Psoas muscle (tissue), 8 donors: ENCODE results near the gene TYR. TPM values are rescaled to one million over a fixed set of nuclear protein-coding genes. Genes with fewer than 3 reads are reported as not detected.
"Not testable (repeated sequence)": the region's sequence is repeated elsewhere in the genome, so short reads cannot be mapped to it uniquely, and the experiment has no call there.

ENCODE experiments used
- ATAC-seq, 4 donors: fragments of 200-7000 bp; cut with Tn5 transposase; one replicate each; pipeline ENCODE4 v1.9.1; 2020; ENCODE audit warnings: moderate library complexity in 3 of 4, mild to moderate bottlenecking in 2 of 4
- DNase-seq, 2 donors: peaks; one replicate each; pipeline ENCODE4 v3.0.0-alpha.2; 2020
- H3K27ac ChIP-seq: fragments of 200-600 bp; one replicate; pipeline ENCODE4 v1.8.0; 2022
- H3K27me3 ChIP-seq, 3 donors: fragments of 200-600 bp in 1 of 3; one replicate each; pipeline versions ENCODE4 v1.6.1 to v1.8.0; 2013 to 2022; ENCODE audit warnings: low read length in 2 of 3, mild to moderate bottlenecking in 2 of 3, moderate library complexity in 1 of 3; ENCODE audit not compliant: insufficient read depth in 3 of 3
- H3K36me3 ChIP-seq, 2 donors: fragments of 200-600 bp in 1 of 2; one replicate each; pipeline versions ENCODE4 v1.6.1 to v1.8.0; 2013 to 2022; ENCODE audit warnings: low read depth in 1 of 2, mild to moderate bottlenecking in 1 of 2, moderate library complexity in 1 of 2; ENCODE audit not compliant: insufficient read depth in 1 of 2
- H3K4me1 ChIP-seq: fragments of 200-600 bp; one replicate; pipeline ENCODE4 v1.8.0; 2022
- H3K4me3 ChIP-seq: fragments of 200-600 bp; one replicate; pipeline ENCODE4 v1.8.0; 2022; ENCODE audit warnings: mild to moderate bottlenecking
- H3K9me3 ChIP-seq: fragments of 200-600 bp; one replicate; pipeline ENCODE4 v1.8.0; 2022
- CTCF ChIP-seq: fragments of 200-600 bp; IDR thresholded peaks from one replicate; pipeline ENCODE4 v1.8.0; 2022; ENCODE audit warnings: antibody characterized with exemption
- WGBS, 3 donors: extraction: QIAGEN DNeasy Blood & Tissue Kit; methylation state at CpG; one replicate each; pipeline versions ENCODE4 v1.1.6 to v1.1.7; 2013; 5-methylcytosine and 5-hydroxymethylcytosine counted together
- intact Hi-C, 2 donors: fragments of 100-400 bp; cut with DNase I; formaldehyde crosslinking; loops; one replicate each; pipeline versions ENCODE4 v1.11.0 to v1.14.2; 2022
- polyA plus RNA-seq, 3 donors: library from polyadenylated mRNA; stranded (reverse); fragments of 200-250 nt; gene quantifications; one replicate each; pipeline ENCODE4 v1.2.3, GENCODE V29; 2013
- total RNA-seq, 4 donors: library from RNA; stranded (reverse); fragmentation: NEBNext Ultra II Directional in 2 of 4; extraction: Animal tissue kit (Norgen Biotek cat#: 25700) in 2 of 4; gene quantifications; one replicate each; pipeline versions ENCODE4 v1.2.1 to v1.2.4, GENCODE V29; 2021 to 2023
- donor health status: healthy with polysubstance abuse.
- donor health status: DM: no; HTN: no; CAD: no; lungs with moderate emphysema.
- donor health status: Bipolar disorder and iron deficiency.
- donor health status: healthy.
- donor health status: DM: yes; HTN: yes; CAD: no.
- donor health status: DM: no; HTN: no; CAD: no.
- donor health status: DM: no; HTN: no; CAD: no.
- donor health status: DM: yes; HTN: yes; CAD: no.

TYR gene
- total and polyA plus RNA-seq, 7 donors = not detected

GRCh38 chr11:89310607-89311006, 132.9 kb downstream of the TYR start:
- H3K27me3 ChIP-seq, H3K36me3 ChIP-seq, H3K27ac ChIP-seq, H3K9me3 ChIP-seq, H3K4me3 ChIP-seq, H3K4me1 ChIP-seq, intact Hi-C loops, ATAC-seq, DNase-seq: not testable (repeated sequence)
- 59 to 73% (median 73%) methylated on average over 3 of the region's 3 CpGs for WGBS, 3 donors

GRCh38 chr11:89321401-89321800, 143.7 kb downstream of the TYR start:
- H3K4me3 ChIP-seq = no peak overlapping the region
- DNase-seq (no peak), ATAC-seq (no peak)
- intact Hi-C loops = no loop called here
- H3K27ac ChIP-seq = no peak overlapping the region
- TF ChIP-seq CTCF = no peak
- WGBS, 3 donors = 83 to 95% (median 92%) methylated on average over 2 of the region's 2 CpGs
- H3K36me3 ChIP-seq = no peaks in the 10 kb centered on the region
- no peaks in the 10 kb centered on the region for H3K4me1 ChIP-seq
- H3K27me3 ChIP-seq = no peaks in the 10 kb centered on the region
- H3K9me3 ChIP-seq = no peaks in the 10 kb centered on the region

GRCh38 chr11:89327885-89328284, 150.2 kb downstream of the TYR start:
- H3K27me3 ChIP-seq = no peaks in the 10 kb centered on the region
- no peak overlapping the region for H3K4me3 ChIP-seq
- WGBS, 3 donors = 84 to 87% (median 85%) methylated on average over 5 of the region's 5 CpGs
- intact Hi-C loops = no loop called here
- no peak overlapping the region for H3K27ac ChIP-seq
- ATAC-seq = no peak
- DNase-seq = no peak
- TF ChIP-seq CTCF = no peak
- no peaks in the 10 kb centered on the region for H3K4me1 ChIP-seq
- no peaks in the 10 kb centered on the region for H3K9me3 ChIP-seq
- H3K36me3 ChIP-seq = no peaks in the 10 kb centered on the region

GRCh38 chr11:89331940-89332339, 154.3 kb downstream of the TYR start:
- H3K4me1 ChIP-seq, DNase-seq, H3K9me3 ChIP-seq, H3K27me3 ChIP-seq, H3K27ac ChIP-seq, H3K36me3 ChIP-seq, intact Hi-C loops, ATAC-seq, H3K4me3 ChIP-seq: not testable (repeated sequence)
- 54 to 62% (median 56%) methylated on average over 4 of the region's 4 CpGs for WGBS, 3 donors

GRCh38 chr11:89333704-89334103, 156.0 kb downstream of the TYR start:
- H3K4me3 ChIP-seq, H3K4me1 ChIP-seq, H3K27ac ChIP-seq, DNase-seq, H3K9me3 ChIP-seq, H3K27me3 ChIP-seq, intact Hi-C loops, H3K36me3 ChIP-seq, ATAC-seq: not testable (repeated sequence)
- 33 to 53% (median 37%) methylated on average over 1 of the region's 1 CpG for WGBS, 3 donors

- intact Hi-C loops, DNase-seq, H3K4me1 ChIP-seq, H3K36me3 ChIP-seq, H3K4me3 ChIP-seq, H3K9me3 ChIP-seq, ATAC-seq, H3K27ac ChIP-seq, H3K27me3 ChIP-seq: not testable (repeated sequence)
- WGBS, 3 donors = 73 to 77% (median 74%) methylated on average over 4 of the region's 4 CpGs
These were observed 159.5 kb downstream of the TYR start for GRCh38 chr11:89337100-89337650.

GRCh38 chr11:89338073-89338472, 160.4 kb downstream of the TYR start:
- DNase-seq, H3K36me3 ChIP-seq, H3K4me1 ChIP-seq, H3K9me3 ChIP-seq, H3K4me3 ChIP-seq, ATAC-seq, H3K27me3 ChIP-seq, intact Hi-C loops, H3K27ac ChIP-seq: not testable (repeated sequence)
- WGBS, 3 donors = 42 to 59% (median 58%) methylated on average over 2 of the region's 2 CpGs

- H3K4me3 ChIP-seq, H3K4me1 ChIP-seq, H3K27ac ChIP-seq, H3K9me3 ChIP-seq, H3K27me3 ChIP-seq, H3K36me3 ChIP-seq, intact Hi-C loops, DNase-seq: not testable (repeated sequence)
- ATAC-seq = peak in 3 of 4 donors; percentile 40 to 64 (median 42)
These were observed 162.8 kb downstream of the TYR start for GRCh38 chr11:89340450-89340849.

- H3K4me3 ChIP-seq, H3K27me3 ChIP-seq, intact Hi-C loops, H3K9me3 ChIP-seq, H3K4me1 ChIP-seq, H3K36me3 ChIP-seq, H3K27ac ChIP-seq: not testable (repeated sequence)
- ATAC-seq = peak; percentile 30 to 83 (median 65)
- WGBS, 3 donors = 37 to 49% (median 37%) methylated on average over 3 of the region's 3 CpGs
- DNase-seq = peak; percentile 63
These were observed 165.4 kb downstream of the TYR start for GRCh38 chr11:89342880-89343572.
